Activated CD4-positive, alpha-beta memory T cell treated with anti-CD3 and anti-CD28 coated beads, Interleukin-2, amount 10 ng/mL, durations not matched to agents 7 days and 5 days (primary cell): ENCODE data around the gene SLC25A36. TPM values are rescaled to one million over a fixed set of nuclear protein-coding genes. Genes with fewer than 3 reads are reported as not detected.
"Not testable (repeated sequence)": the region's sequence is repeated elsewhere in the genome, so short reads cannot be mapped to it uniquely, and the experiment has no call there.

Experiments used
- CTCF ChIA-PET: fragments of 350-600 bp; sonication (Branson Sonifier 250); formaldehyde crosslinking; loops from one replicate; lab custom pipeline; 2021; ENCODE audit warnings: antibody characterized with exemption, inconsistent platforms; lab: Charles Lee
- POLR2A ChIA-PET: fragments of 350-600 bp; sonication (Branson Sonifier 250); formaldehyde crosslinking; loops from one replicate; lab custom pipeline; 2021; ENCODE audit warnings: antibody characterized with exemption; lab: Charles Lee
- DNase-seq: peaks from one replicate; pipeline ENCODE4 v3.0.0-alpha.2; 2020
- H3K27ac Mint-ChIP-seq: one replicate; pipeline ENCODE4 v1.8.0; 2021; ENCODE audit warnings: mild to moderate bottlenecking, mixed read lengths
- H3K27me3 Mint-ChIP-seq: one replicate; pipeline ENCODE4 v1.8.0; 2021; ENCODE audit warnings: mixed read lengths
- H3K36me3 Mint-ChIP-seq: one replicate; pipeline ENCODE4 v1.8.0; 2021; ENCODE audit warnings: low read depth, mixed read lengths
- H3K4me1 Mint-ChIP-seq: one replicate; pipeline ENCODE4 v1.8.0; 2021; ENCODE audit warnings: mixed read lengths
- H3K4me3 Mint-ChIP-seq: one replicate; pipeline ENCODE4 v1.8.0; 2021; ENCODE audit warnings: mild to moderate bottlenecking, mixed read lengths
- H3K9me3 Mint-ChIP-seq: one replicate; pipeline ENCODE4 v1.8.0; 2021; ENCODE audit warnings: mixed read lengths
- total RNA-seq, 2 experiments: library from RNA; stranded (reverse); gene quantifications; one replicate each; pipeline ENCODE4 v1.2.3, GENCODE V29; 2021

SLC25A36 gene
- total RNA-seq, 2 experiments from 2014 or later = 44.8 to 51.8 TPM

- H3K4me3 Mint-ChIP-seq = no peak overlapping the region
- CTCF ChIA-PET = interaction anchor here (0.9 to 3.6 kb wide), 4 partner anchors 38 to 180 kb away, joined by 3 to 24 read pairs (median 6); partner anchors contain the start of gene SPSB4
- H3K9me3 Mint-ChIP-seq = peaks cover 2% of the 10 kb centered on the region
- peaks cover 12% of the 10 kb centered on the region for H3K4me1 Mint-ChIP-seq
- no peak overlapping the region for H3K27ac Mint-ChIP-seq
- no peaks in the 10 kb centered on the region for H3K36me3 Mint-ChIP-seq
- DNase-seq = no peak
- H3K27me3 Mint-ChIP-seq = peaks cover 36% of the 10 kb centered on the region
- POLR2A ChIA-PET = no interaction called here
Measured at GRCh38 chr3:141012571-141012970, 70.9 kb downstream of the SLC25A36 start.

- Mint-ChIP-seq H3K36me3 (no peaks in the 10 kb centered on the region), H3K27me3 (peaks cover 23% of the 10 kb centered on the region), H3K9me3 (peaks cover 2% of the 10 kb centered on the region), H3K27ac (no peak overlapping the region), H3K4me3 (no peak overlapping the region), H3K4me1 (peaks cover 22% of the 10 kb centered on the region)
- ChIA-PET POLR2A (no interaction called here), CTCF (no interaction called here)
- DNase-seq = no peak
Measured at GRCh38 chr3:141015481-141015880, 73.8 kb downstream of the SLC25A36 start.

DNA sequence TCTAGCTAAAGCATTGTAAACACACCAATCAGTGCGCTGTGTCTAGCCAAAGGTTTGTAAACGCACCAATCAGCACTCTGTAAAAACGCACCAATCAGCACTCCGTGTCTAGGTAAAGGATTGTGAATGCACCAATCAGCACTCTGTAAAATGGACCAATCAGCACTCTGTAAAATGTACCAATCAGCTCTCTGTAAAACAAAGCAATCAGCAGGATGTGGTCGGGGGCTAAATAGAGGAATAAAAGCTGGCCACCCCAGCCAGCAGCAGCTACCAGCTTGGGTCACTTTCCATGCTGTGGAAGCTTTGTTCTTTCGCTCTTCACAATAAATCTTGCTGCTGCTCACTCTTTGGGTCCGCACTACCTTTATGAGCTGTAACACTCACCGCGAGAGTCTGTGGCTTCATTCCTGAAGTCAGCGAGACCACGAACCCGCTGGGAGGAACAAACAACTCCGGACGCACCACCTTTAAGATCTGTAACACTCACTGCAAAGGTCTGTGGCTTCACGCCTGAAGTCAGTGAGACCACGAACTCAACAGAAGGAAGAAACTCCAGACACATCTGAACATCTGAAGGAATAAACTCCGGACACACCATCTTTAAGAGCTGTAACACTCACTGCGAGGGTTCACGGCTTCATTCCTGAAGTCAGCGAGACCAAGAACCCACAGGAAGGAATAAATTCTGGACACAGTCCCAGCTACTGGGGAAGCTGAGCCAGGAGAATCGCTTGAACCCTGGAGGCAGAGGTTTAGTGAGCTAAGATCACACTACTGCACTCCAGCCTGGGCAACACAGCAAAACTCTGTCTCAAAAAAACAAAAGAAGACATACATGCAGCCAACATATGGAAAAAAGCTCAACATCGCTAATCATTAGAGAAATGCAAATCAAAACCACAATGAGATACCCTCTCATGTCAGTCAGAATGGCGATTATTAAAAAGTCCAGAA is 76.0 kb downstream of the SLC25A36 start:
- H3K4me3 Mint-ChIP-seq = not testable (repeated sequence)
- ChIA-PET POLR2A (interaction anchor here (1.3 kb wide), 1 partner anchor 43 kb away, joined by 3 read pairs; no protein-coding TSS in a partner anchor), CTCF (interaction anchor here (0.6 to 1.6 kb wide), 4 partner anchors 12 to 174 kb away, joined by 3 to 6 read pairs (median 3); no protein-coding TSS in a partner anchor)

DNA sequence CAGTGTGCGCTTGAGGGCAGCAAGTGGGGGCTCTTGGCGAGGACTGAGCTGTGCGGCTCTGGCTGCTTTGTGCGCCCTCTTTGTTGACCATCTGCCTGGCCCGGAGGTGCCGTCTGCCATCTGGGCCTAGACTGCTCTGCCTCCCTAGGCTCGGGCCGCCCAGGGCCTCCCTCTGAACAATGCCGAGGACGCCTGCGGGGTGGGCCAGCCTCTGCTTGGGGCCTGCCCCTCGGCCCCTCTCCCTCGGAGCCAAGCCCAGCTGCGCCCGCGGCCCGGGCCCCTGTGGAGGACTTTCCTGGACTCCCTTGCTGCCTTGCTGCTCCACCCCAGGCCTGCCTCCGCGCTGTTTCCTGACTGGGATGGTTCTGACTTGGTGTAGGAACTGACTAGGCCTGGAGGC is 77.6 kb downstream of the SLC25A36 start:
- Mint-ChIP-seq H3K36me3 (no peaks in the 10 kb centered on the region), H3K27me3 (peaks cover 20% of the 10 kb centered on the region), H3K27ac (no peak overlapping the region), H3K9me3 (peaks cover 2% of the 10 kb centered on the region), H3K4me1 (peaks cover 20% of the 10 kb centered on the region), H3K4me3 (no peak overlapping the region)
- ChIA-PET CTCF (no interaction called here), POLR2A (no interaction called here)
- no peak for DNase-seq

More for the DNA sequence above, 76.0 kb downstream of the SLC25A36 start:
- H3K36me3 Mint-ChIP-seq, H3K9me3 Mint-ChIP-seq: not testable (repeated sequence)
- Mint-ChIP-seq H3K27ac (peak overlapping the region; percentile 15), H3K4me1 (peaks cover 20% of the 10 kb centered on the region), H3K27me3 (peaks cover 17% of the 10 kb centered on the region)
- peak; percentile 56 for DNase-seq

- Mint-ChIP-seq H3K4me3 (no peak overlapping the region), H3K36me3 (no peaks in the 10 kb centered on the region), H3K4me1 (peaks cover 20% of the 10 kb centered on the region), H3K9me3 (peaks cover 2% of the 10 kb centered on the region), H3K27me3 (peaks cover 16% of the 10 kb centered on the region), H3K27ac (no peak overlapping the region)
- DNase-seq = no peak
- ChIA-PET POLR2A (no interaction called here), CTCF (interaction anchor here (0.6 kb wide), 1 partner anchor 11 kb away, joined by 3 read pairs; no protein-coding TSS in a partner anchor)
Measured at GRCh38 chr3:141020143-141020830, 78.7 kb downstream of the SLC25A36 start.

DNA sequence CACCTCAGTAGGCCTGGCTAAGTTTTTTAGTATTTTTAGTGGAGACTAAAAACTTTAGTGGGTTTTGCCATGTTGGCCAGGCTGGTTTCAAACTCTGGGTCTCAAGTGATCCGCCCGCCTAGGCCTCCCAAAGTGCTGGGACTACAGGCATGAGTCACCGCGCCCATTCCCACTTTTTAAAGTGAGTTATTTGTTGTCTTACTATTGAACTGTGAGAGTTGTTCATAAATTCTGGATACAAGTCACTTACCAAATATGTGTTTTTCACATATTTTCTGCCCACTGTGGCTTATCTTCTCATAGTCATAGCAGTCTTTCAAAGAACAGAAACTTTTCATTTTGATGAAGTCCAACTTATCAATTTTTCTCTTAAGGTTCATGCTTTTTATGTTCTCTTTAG is 79.6 kb downstream of the SLC25A36 start:
- peaks cover 2% of the 10 kb centered on the region for H3K9me3 Mint-ChIP-seq
- DNase-seq = no peak
- CTCF ChIA-PET = no interaction called here
- H3K4me1 Mint-ChIP-seq = peaks cover 20% of the 10 kb centered on the region
- POLR2A ChIA-PET = no interaction called here
- no peak overlapping the region for H3K27ac Mint-ChIP-seq
- H3K27me3 Mint-ChIP-seq = peaks cover 15% of the 10 kb centered on the region
- H3K4me3 Mint-ChIP-seq = no peak overlapping the region
- H3K36me3 Mint-ChIP-seq = no peaks in the 10 kb centered on the region

Other genes starting within 250 kb of the SLC25A36 start
- not detected for gene SPSB4, start 109.5 kb downstream of the SLC25A36 start, total RNA-seq